Gastroesophageal sphincter (tissue), 3 donors: ENCODE results near the gene LRRC1.

Experiments used
- EP300 ChIP-seq: sonication (generic); formaldehyde crosslinking; IDR thresholded peaks from one replicate; pipeline ENCODE4 v1.6.1; 2017; ENCODE audit warnings: antibody characterized with exemption, mild to moderate bottlenecking
- POLR2A ChIP-seq, 2 donors: fragments of 450-650 bp; IDR thresholded peaks; one replicate each; pipeline ENCODE4 v1.6.1; 2017; ENCODE audit warnings: antibody characterized with exemption in 2 of 2, mild to moderate bottlenecking in 2 of 2, moderate library complexity in 1 of 2
- TF ChIP-seq, protein P1 (sequence below), 4 experiments: fragments of 200-600 bp in 2 of 4; fragments of 450-650 bp in 2 of 4; sonication (generic) in 1 of 4; IDR thresholded peaks; one replicate each; pipeline ENCODE4 v1.5.1; 2017 to 2019; ENCODE audit warnings: antibody characterized with exemption in 4 of 4, mild to moderate bottlenecking in 2 of 4, moderate library complexity in 2 of 4

DNA sequence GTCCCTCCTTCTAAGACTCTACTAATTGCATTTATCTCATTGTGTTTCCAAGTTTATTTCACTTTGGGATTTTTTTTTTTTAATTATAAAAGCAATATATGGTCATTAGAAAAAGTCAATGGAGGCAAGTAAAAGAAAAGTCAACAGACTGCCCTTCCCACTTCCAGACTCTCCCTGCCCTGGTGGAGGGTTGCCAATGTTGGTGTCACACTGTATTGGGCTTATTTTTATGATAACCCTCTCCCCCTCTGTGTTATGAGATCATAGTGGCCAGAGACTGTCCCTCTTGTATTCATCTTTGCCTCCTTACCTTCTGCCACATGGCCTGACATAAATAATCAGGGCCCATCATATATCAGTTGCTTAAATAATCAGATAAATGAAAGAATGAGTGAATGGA lies 63.4 kb downstream of the LRRC1 start:
- TF ChIP-seq, protein P1, sequence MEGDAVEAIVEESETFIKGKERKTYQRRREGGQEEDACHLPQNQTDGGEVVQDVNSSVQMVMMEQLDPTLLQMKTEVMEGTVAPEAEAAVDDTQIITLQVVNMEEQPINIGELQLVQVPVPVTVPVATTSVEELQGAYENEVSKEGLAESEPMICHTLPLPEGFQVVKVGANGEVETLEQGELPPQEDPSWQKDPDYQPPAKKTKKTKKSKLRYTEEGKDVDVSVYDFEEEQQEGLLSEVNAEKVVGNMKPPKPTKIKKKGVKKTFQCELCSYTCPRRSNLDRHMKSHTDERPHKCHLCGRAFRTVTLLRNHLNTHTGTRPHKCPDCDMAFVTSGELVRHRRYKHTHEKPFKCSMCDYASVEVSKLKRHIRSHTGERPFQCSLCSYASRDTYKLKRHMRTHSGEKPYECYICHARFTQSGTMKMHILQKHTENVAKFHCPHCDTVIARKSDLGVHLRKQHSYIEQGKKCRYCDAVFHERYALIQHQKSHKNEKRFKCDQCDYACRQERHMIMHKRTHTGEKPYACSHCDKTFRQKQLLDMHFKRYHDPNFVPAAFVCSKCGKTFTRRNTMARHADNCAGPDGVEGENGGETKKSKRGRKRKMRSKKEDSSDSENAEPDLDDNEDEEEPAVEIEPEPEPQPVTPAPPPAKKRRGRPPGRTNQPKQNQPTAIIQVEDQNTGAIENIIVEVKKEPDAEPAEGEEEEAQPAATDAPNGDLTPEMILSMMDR (IDR thresholded peaks at IDR 0.05): no peak
- TF ChIP-seq POLR2A (IDR thresholded peaks at IDR 0.05): no peak
- TF ChIP-seq EP300: no peak
